GM21528 (cell line): Measurements from ENCODE around the gene PLCH1.

Source experiments
- ATAC-seq: cut with Tn5 transposase; IDR thresholded peaks from one replicate; pipeline ENCODE4 v1.9.1; 2021; ENCODE audit warnings: mild to moderate bottlenecking, moderate library complexity; ENCODE audit not compliant: unreplicated experiment, low FRiP score

Gene PLCH1

DNA sequence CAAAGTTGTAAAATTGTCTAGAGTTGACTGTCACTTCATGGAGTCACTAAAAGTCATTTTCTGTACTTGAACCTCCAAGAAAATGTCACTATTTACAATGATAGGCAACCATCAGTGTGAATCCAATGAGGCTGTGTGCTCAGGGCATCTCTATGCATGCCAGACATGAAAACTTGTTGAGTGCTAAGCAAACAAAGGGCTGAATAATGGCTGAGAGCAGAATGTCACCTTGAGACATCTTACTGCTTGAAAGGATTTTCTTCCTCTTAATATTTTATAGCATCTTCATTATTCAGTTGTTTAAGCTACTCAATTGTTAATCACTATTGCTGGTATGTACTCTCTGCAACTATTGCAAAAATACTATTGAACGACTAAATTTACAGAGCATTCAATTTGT lies 184.7 kb downstream of the PLCH1 start:
- no peak for ATAC-seq

DNA sequence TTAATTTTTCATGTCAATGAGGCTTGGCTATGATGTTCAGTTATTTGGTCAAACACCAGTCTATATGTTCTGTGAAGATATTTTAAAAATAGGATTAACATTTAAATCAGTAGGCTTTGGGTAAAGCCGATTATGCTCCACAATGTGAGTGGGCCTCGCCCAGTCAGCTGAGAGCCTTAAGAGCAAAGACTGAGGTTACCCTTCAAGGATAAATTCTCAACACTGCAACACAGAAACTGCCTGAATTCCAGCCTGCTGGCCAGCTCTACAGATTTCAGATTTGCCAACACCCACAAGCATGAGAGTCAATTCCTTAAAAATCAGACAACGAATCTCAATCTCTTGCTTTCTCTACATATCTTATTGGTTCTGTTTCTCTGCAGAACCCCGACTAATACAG lies 188.3 kb downstream of the PLCH1 start:
- ATAC-seq: no peak

GRCh38 chr3:155555479-155556060 lies 189.3 kb downstream of the PLCH1 start:
- ATAC-seq: peak; percentile 4

GRCh38 chr3:155554777-155555451 lies 190.0 kb downstream of the PLCH1 start:
- ATAC-seq: peak; percentile 84

DNA sequence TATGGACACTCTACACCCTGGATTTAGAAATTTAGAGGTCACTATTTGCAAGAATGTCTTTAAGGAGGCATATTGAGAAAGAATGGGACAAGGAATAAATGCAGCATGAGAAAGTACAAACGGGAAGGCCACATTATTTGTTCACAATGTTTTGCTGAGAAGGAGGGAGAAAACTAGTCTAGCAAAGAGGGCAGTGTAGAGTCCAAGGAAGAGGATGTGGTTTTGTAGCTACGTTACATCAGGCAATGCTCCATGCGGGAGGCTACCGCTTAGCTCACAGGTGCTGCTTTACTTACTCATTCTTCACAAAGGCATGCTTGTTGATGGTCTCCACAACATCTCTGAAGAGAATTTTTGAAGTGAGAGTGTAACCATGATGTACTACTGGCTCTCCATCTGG lies 191.1 kb downstream of the PLCH1 start:
- ATAC-seq: no peak

DNA sequence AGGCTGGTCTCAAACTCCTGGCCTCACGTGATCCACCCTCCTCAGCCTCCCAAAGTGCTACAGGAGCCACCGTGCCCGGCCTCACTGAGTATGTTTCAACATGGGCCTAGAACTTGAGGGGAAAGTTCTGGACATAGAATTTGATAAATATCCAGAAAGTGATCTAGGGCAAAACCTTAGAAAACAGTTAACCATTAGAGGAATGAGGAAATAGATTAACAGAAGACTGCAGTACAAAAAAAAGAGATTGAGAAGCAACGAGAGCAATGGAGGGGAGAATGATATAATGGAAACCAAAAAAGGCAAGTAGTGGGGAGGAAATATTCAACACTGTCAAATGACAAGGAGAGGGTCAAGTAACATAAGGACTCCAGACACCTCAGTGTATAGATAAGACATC lies 191.5 kb downstream of the PLCH1 start:
- no peak for ATAC-seq

GRCh38 chr3:155550391-155550790 lies 194.5 kb downstream of the PLCH1 start:
- no peak for ATAC-seq

GRCh38 chr3:155549087-155549486 lies 195.8 kb downstream of the PLCH1 start:
- ATAC-seq: peak; percentile 94

DNA sequence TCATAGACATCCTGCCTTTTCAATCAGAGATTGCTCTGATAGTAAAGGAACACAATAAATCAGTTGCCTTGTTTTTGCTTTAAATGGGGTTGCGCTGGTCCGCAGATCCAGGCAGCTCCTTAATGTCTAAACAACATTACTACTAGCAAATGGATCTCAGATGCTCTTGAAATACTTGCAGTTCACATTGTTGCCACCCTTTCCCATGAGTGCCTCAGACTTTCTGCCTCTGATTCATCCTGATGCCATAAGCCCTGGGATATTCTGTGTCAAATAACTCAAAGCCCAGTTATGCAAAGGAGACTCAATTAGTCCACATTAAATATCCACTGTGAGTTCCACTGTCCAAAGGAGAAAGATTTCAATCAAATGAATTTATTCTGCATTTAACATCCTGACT lies 196.7 kb downstream of the PLCH1 start:
- no peak for ATAC-seq

DNA sequence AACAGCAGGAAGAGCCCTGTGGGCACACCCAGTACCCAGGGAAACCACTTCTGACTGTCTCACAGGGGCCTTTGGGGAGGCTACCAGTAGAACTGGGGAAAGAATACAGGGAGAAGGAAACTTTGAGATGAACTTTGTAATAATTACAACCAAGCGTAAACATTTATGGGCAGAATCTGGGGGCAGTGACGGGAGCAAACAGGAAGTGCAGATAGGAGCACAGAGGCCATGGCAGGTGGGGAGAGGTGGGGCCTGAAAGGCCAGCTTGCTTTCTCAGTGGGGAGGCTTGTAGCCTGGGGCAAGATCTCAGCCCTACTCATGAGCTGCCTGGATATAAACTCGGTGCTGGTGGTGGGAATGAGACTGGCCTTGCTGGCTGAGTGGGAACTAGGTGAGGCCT lies 209.8 kb downstream of the PLCH1 start:
- no peak for ATAC-seq

GRCh38 chr3:155528579-155528978 lies 216.3 kb downstream of the PLCH1 start:
- ATAC-seq: no peak

DNA sequence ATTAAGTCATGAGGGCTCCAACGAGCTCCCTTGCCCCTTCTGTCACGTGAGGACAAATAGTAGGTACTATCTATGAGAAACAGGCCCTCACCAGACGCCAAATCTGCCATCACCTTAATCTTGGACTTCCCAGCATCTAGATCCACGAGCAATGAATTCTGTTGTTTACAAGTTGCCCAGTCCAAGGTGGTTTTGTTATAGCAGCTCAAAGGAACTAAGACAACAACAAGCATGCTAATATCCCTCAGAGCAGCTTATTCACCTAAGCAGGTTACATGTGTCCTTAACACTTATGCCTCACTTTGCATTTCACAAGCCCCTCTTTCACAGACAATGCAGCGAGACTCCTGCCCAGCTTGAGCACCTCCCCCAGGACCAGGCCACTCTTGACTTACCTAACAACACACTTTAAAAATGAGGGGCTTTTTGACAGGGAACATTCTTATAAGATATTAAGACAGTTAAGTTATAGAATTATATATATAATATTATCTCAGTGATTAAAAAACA lies 219.5 kb downstream of the PLCH1 start:
- no peak for ATAC-seq

- no peak for ATAC-seq
Observed at GRCh38 chr3:155520463-155520862, 224.4 kb downstream of the PLCH1 start.

- ATAC-seq: no peak
Observed at GRCh38 chr3:155519078-155519477, 225.8 kb downstream of the PLCH1 start.

GRCh38 chr3:155517903-155518302 lies 227.0 kb downstream of the PLCH1 start:
- no peak for ATAC-seq

DNA sequence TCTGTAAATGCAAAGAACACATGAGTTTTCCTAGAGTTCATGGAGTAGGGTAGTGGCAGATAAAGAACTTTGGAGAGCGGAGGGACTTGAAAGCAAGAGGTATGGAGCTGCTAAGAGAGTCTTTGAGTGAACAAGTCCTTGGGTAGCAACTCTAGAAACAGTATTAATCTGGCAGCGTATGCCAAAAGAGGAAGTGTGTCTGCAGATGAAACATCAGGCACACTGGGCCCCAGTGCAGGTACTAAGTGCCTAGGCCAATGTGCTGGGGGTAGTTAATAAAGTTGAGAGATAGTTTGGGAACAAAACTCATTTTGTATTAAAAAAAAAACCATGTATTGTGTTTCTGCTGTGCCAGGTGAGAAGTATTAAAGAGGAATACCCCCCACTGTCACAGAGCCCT lies 228.4 kb downstream of the PLCH1 start:
- ATAC-seq: no peak

DNA sequence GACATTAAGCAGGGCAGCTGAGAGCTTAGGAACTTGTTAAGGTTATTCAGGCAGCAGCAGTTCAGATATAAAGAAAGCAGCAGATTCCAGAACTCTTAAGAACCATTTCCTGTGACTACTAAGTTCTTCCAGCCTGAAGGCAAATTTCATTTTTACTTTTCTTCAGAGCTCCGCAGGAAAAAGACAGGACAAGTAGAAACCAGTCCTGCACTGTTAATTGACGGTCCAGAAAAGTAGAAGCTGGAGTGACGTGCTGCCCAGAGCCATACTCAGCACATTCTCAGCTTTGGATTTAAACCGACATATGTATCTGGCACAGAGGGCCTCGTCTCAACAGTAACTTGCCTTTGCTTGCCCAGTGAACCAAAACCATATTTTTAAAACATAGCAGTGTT lies 232.0 kb downstream of the PLCH1 start:
- ATAC-seq: no peak

DNA sequence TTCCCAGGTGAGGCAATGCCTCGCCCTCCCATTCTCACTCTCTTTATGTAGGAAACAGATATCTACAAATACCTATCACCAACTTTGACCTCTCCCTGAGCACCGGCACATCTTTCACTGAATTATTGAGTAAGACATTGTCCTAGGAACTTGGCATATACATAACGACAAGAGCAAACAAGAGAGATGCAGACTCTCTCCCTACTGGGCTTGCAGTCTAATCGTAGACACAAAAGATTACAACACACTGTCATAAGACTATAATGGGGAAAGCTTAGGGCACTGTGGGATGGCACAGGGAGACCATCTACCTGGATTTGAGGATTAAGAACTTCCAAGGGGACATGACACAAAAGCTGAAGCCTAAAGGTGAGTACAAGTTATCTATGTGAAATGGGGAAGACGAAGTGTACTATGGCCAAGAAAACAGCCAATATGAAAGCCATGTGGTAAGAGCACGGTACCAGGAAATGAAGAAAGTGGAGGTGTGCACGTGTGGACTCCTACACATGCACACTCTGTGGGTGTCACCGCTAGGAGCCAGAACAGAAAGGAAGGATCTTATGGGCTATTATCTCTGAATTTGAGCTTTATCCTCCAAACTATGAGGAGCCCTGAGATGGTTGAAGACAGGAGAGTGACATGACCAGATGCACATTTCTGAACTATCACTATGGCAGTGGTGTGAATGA lies 232.6 kb downstream of the PLCH1 start:
- no peak for ATAC-seq

DNA sequence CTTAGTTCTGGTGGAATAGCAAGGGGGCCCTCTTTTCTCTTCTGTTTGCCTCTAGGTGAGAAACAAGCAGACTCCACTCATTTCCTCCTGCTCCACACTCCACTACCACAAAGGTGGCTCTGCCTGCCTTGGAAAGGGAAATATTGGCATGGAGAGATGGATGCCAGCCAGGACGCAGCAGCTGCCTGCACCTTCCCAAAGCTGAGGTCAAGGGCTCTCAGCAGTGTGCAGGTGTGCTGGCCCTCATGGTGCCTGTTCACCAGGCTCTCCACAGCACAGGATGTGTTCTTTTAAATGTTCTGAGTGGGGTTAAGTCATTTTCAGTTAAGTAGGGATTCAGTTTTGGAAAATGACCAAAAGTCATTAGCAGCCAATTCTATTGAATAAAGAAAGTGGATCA lies 240.2 kb downstream of the PLCH1 start:
- no peak for ATAC-seq

- ATAC-seq: no peak
Observed at GRCh38 chr3:155502630-155503029, 242.2 kb downstream of the PLCH1 start.

- no peak for ATAC-seq
Observed at GRCh38 chr3:155500194-155500818, 244.6 kb downstream of the PLCH1 start.
